Endothelial cell of umbilical vein (primary cell): ENCODE data around the gene SPATA19. TPM values are rescaled to one million over a fixed set of nuclear protein-coding genes. Genes with fewer than 3 reads are reported as not detected.

Experiments
- BruUV-seq: library from RNA; stranded (reverse); fragments of 400-500 nt; replicated peaks from 2 replicates; lab custom pipeline; 2021; lab: Mats Ljungman, UMichigan
- CTCF ChIA-PET: fragments of 300-600, 350-600 bp; sonication (Branson Sonifier 250); formaldehyde crosslinking; loops from one replicate; lab custom pipeline; 2021; ENCODE audit warnings: antibody characterized with exemption, inconsistent platforms; lab: Charles Lee
- POLR2A ChIA-PET: fragments of 300-600, 350-600 bp; sonication (Branson Sonifier 250); formaldehyde crosslinking; loops from one replicate; lab custom pipeline; 2021; ENCODE audit warnings: antibody characterized with exemption, inconsistent platforms; lab: Charles Lee
- DNase-seq: peaks from one replicate; pipeline ENCODE4 v3.0.0-alpha.2; 2011; ENCODE audit warnings: low read depth, low spot score
- FAIRE-seq: peaks from 2 replicates; lab custom pipeline; 2011; peaks lifted over from hg19 to GRCh38; lab: Jason Lieb, UNC
- H2AFZ ChIP-seq: 2 replicates; pipeline ENCODE4 v1.6.0; 2012; ENCODE audit warnings: low read depth, low read length, control low read depth, inconsistent platforms
- H3K27ac ChIP-seq: 2 replicates; pipeline ENCODE4 v1.5.1; 2011; ENCODE audit warnings: low read depth, mild to moderate bottlenecking, control low read depth, low read length, moderate library complexity; ENCODE audit not compliant: insufficient read depth
- H3K27me3 ChIP-seq, 2 experiments: 2 replicates each; pipeline versions ENCODE4 v1.6.0 to v1.6.1; 2011; ENCODE audit warnings: low read length in 2 of 2, mixed read lengths in 1 of 2; ENCODE audit not compliant: control insufficient read depth in 2 of 2, insufficient read depth in 2 of 2
- H3K36me3 ChIP-seq, 2 experiments: 2 replicates in 1 of 2; 3 replicates in 1 of 2; pipeline ENCODE4 v1.5.1; 2011; ENCODE audit warnings: low read length in 2 of 2, mild to moderate bottlenecking in 1 of 2, moderate library complexity in 1 of 2; ENCODE audit not compliant: control insufficient read depth in 2 of 2, insufficient read depth in 2 of 2; ENCODE audit errors: extremely low read depth in 1 of 2
- H3K4me1 ChIP-seq: 3 replicates; pipeline ENCODE4 v1.5.1; 2011; ENCODE audit warnings: mild to moderate bottlenecking, low read length; ENCODE audit not compliant: control insufficient read depth, insufficient read depth; ENCODE audit errors: extremely low read depth
- H3K4me2 ChIP-seq: 2 replicates; pipeline ENCODE4 v1.6.1; 2011; ENCODE audit warnings: low read length, control low read depth, mixed read lengths; ENCODE audit not compliant: insufficient read depth
- H3K4me3 ChIP-seq, 3 experiments: fragments of 200-600 bp in 1 of 3; sonication (generic), shearing (Covaris generic) in 1 of 3; replicated peaks in 1 of 3; 2 replicates each; pipeline ENCODE4 v1.5.1; 2011 to 2016; ENCODE audit warnings: control low read depth in 3 of 3, low read length in 3 of 3, mild to moderate bottlenecking in 2 of 3, inconsistent platforms in 1 of 3, low read depth in 1 of 3, moderate library complexity in 1 of 3; ENCODE audit not compliant: insufficient read depth in 1 of 3
- H3K79me2 ChIP-seq: 2 replicates; pipeline ENCODE4 v1.6.0; 2012; ENCODE audit warnings: low read length, inconsistent platforms; ENCODE audit not compliant: control insufficient read depth, insufficient read depth
- H3K9ac ChIP-seq: replicated peaks from 2 replicates; pipeline ENCODE3; 2011; ENCODE audit warnings: low read length, control low read depth; ENCODE audit not compliant: insufficient read depth; ENCODE audit errors: extremely low read depth
- H3K9me1 ChIP-seq: replicated peaks from 3 replicates; pipeline ENCODE4 v1.6.0; 2011; ENCODE audit warnings: mild to moderate bottlenecking, low read length; ENCODE audit not compliant: control insufficient read depth, insufficient read depth; ENCODE audit errors: extremely low read depth
- H3K9me3 ChIP-seq: replicated peaks from 2 replicates; pipeline ENCODE4 v1.5.1; 2012; ENCODE audit warnings: low read length, inconsistent platforms; ENCODE audit not compliant: control insufficient read depth, insufficient read depth
- H4K20me1 ChIP-seq: replicated peaks from 2 replicates; pipeline ENCODE3; 2011; ENCODE audit warnings: mild to moderate bottlenecking, low read length; ENCODE audit not compliant: control insufficient read depth, insufficient read depth; ENCODE audit errors: extremely low read depth
- GATA2 ChIP-seq: IDR thresholded peaks from 2 replicates; pipeline ENCODE4 v1.7.0; 2011; ENCODE audit warnings: low read depth, mild to moderate bottlenecking, moderate library complexity, mixed read lengths, low read length; ENCODE audit not compliant: insufficient read length, insufficient read depth
- JUN ChIP-seq: IDR thresholded peaks from 2 replicates; pipeline ENCODE4 v1.6.1; 2011; ENCODE audit warnings: borderline replicate concordance, low read depth; ENCODE audit not compliant: insufficient read length, insufficient read depth
- POLR2A ChIP-seq: IDR thresholded peaks from 2 replicates; pipeline ENCODE4 v1.6.1; 2012; ENCODE audit warnings: low read depth, mild to moderate bottlenecking, control low read depth, low read length
- dilution Hi-C: fragments of 300-500 bp; cut with MboI; formaldehyde crosslinking; loops from one replicate; pipeline ENCODE4 v1.15.0; 2019; ENCODE audit warnings: low sequenced_read_pairs; ENCODE audit not compliant: extremely low pct_ligation_motif_present
- intact Hi-C: fragments of 100-400 bp; cut with micrococcal nuclease; formaldehyde crosslinking; loops from one replicate; pipeline ENCODE4 v1.10.0; 2022
- polyA plus RNA-seq, 4 experiments: library from polyadenylated mRNA; depleted of rRNA in 3 of 4; stranded (reverse) in 3 of 4; unstranded in 1 of 4; fragments of >200 nt; gene quantifications; 2 replicates each; pipeline versions ENCODE4 v1.2.1 to v1.2.3, GENCODE V29; 2011 to 2012; ENCODE audit warnings: missing spikeins in 1 of 4
- total RNA-seq: library from RNA; stranded (reverse); gene quantifications from 2 replicates; pipeline ENCODE4 v1.2.3, GENCODE V29; 2021

Gene SPATA19
- total and polyA plus RNA-seq, 2 donors (not counting 3 experiments of a cell fraction or from before 2014, with no cell fraction given): not detected

- Histone ChIP-seq H3K27ac (no peak overlapping the region), H3K4me2 (no peak overlapping the region), H2AFZ (no peak overlapping the region), H4K20me1 (no peaks in the 10 kb centered on the region), H3K36me3 (no peaks in the 10 kb centered on the region), H3K4me1 (no peaks in the 10 kb centered on the region), H3K9me1 (no peaks in the 10 kb centered on the region), H3K27me3 (no peaks in the 10 kb centered on the region), H3K79me2 (no peaks in the 10 kb centered on the region), H3K9me3 (no peaks in the 10 kb centered on the region), H3K4me3 (no peak overlapping the region), H3K9ac (no peak overlapping the region)
- TF ChIP-seq GATA2 (no peak), JUN (no peak), POLR2A (no peak)
- BruUV-seq: no TSS peak
- no peak for FAIRE-seq
- ChIA-PET CTCF (no interaction called here), POLR2A (no interaction called here)
- dilution Hi-C loops (no loop called here), intact Hi-C loops (no loop called here)
- DNase-seq: no peak
Observed at GRCh38 chr11:133842053-133842452, 3.3 kb downstream of the SPATA19 start.

- no TSS peak for BruUV-seq
- no peak for FAIRE-seq
- Histone ChIP-seq H3K4me3 (no peak overlapping the region), H3K27ac (no peak overlapping the region), H2AFZ (no peak overlapping the region), H3K4me1 (no peaks in the 10 kb centered on the region), H3K4me2 (no peak overlapping the region), H3K36me3 (no peaks in the 10 kb centered on the region), H3K79me2 (no peaks in the 10 kb centered on the region), H3K27me3 (no peaks in the 10 kb centered on the region), H3K9ac (no peak overlapping the region), H3K9me1 (no peaks in the 10 kb centered on the region), H4K20me1 (no peaks in the 10 kb centered on the region), H3K9me3 (no peaks in the 10 kb centered on the region)
- intact Hi-C loops: no loop called here
- TF ChIP-seq POLR2A: no peak
- ChIA-PET CTCF (no interaction called here), POLR2A (no interaction called here)
- dilution Hi-C loops: no loop called here
- no peak for DNase-seq
Observed at GRCh38 chr11:133841279-133842043, 3.9 kb downstream of the SPATA19 start.
